ENCODE results near the gene ZNF574. TPM values are rescaled to one million over a fixed set of nuclear protein-coding genes. Genes with fewer than 3 reads are reported as not detected.

ZNF574 gene
- total RNA-seq, 1 donor from 2014 or later: 7.1 TPM

GRCh38 chr19:42115219-42115618 is 39.3 kb downstream of the ZNF574 start:
- intact Hi-C loops (cut with micrococcal nuclease): no loop called here
- H3K36me3 ChIP-seq: no peaks in the 10 kb centered on the region
- TF ChIP-seq, protein P1, sequence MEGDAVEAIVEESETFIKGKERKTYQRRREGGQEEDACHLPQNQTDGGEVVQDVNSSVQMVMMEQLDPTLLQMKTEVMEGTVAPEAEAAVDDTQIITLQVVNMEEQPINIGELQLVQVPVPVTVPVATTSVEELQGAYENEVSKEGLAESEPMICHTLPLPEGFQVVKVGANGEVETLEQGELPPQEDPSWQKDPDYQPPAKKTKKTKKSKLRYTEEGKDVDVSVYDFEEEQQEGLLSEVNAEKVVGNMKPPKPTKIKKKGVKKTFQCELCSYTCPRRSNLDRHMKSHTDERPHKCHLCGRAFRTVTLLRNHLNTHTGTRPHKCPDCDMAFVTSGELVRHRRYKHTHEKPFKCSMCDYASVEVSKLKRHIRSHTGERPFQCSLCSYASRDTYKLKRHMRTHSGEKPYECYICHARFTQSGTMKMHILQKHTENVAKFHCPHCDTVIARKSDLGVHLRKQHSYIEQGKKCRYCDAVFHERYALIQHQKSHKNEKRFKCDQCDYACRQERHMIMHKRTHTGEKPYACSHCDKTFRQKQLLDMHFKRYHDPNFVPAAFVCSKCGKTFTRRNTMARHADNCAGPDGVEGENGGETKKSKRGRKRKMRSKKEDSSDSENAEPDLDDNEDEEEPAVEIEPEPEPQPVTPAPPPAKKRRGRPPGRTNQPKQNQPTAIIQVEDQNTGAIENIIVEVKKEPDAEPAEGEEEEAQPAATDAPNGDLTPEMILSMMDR (IDR thresholded peaks at IDR 0.05; ENCODE audit: borderline replicate concordance): no peak
- H3K9me3 ChIP-seq (replicated peaks): no peaks in the 10 kb centered on the region
- no peak for DNase-seq
- peaks cover 4% of the 10 kb centered on the region for H3K27me3 ChIP-seq (ENCODE audit: low read depth)
- no peak overlapping the region for H3K4me3 ChIP-seq
- H3K4me1 ChIP-seq: peaks cover 13% of the 10 kb centered on the region
- H3K27ac ChIP-seq (replicated peaks): no peak overlapping the region

GRCh38 chr19:42115705-42116104 is 39.7 kb downstream of the ZNF574 start:
- Histone ChIP-seq H3K4me1 (peaks cover 13% of the 10 kb centered on the region), H3K27me3 (ENCODE audit: low read depth) (peaks cover 4% of the 10 kb centered on the region), H3K4me3 (no peak overlapping the region), H3K36me3 (no peaks in the 10 kb centered on the region), H3K27ac (replicated peaks) (no peak overlapping the region), H3K9me3 (replicated peaks) (no peaks in the 10 kb centered on the region)
- TF ChIP-seq, protein P1 (IDR thresholded peaks at IDR 0.05; ENCODE audit: borderline replicate concordance): no peak
- intact Hi-C loops (cut with micrococcal nuclease): no loop called here
- DNase-seq: no peak

DNA sequence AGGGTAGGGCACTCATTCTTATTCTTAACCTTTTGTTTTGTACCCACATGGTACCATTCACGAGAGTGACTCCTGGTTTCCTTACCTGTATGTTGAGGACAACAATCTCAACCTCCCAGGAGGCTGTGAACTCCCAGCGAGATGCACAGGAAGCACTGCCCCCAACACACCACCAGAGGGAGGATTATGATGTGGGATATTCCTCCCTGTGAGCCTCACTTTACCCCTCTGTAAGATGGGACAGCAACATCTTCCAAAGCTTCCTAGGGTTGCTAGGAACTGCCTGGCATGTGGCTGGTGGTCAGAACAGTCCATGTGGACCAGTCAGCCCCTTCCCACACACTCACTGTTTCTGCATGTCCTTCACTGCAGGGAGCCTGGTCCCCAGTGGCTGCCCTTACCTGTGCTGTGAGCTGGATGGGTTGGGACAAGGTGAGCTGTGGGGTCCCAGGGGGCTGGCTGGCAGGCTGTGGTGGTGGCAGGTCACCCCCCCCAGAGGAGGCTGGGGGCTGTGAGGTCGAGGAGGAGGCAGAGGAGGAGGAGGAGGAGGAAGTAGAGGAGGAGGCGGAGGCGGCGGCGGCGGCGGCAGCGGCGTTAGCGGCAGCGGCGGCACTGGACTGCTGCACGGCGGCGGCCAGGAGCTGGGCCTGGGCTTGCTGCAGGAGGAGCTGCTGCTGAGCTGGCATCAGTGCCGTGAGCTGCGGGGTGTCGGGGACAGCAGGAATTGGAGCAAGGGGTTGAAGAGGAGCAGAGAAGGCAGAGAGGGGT is 40.5 kb downstream of the ZNF574 start:
- no peak overlapping the region for H3K4me3 ChIP-seq
- intact Hi-C loops (cut with micrococcal nuclease): no loop called here
- H3K27ac ChIP-seq (replicated peaks): no peak overlapping the region
- TF ChIP-seq, protein P1 (IDR thresholded peaks at IDR 0.05; ENCODE audit: borderline replicate concordance): no peak
- DNase-seq: no peak
- H3K9me3 ChIP-seq (replicated peaks): no peaks in the 10 kb centered on the region
- no peaks in the 10 kb centered on the region for H3K36me3 ChIP-seq
- peaks cover 13% of the 10 kb centered on the region for H3K4me1 ChIP-seq
- peaks cover 4% of the 10 kb centered on the region for H3K27me3 ChIP-seq (ENCODE audit: low read depth)

GRCh38 chr19:42117076-42117475 is 41.1 kb downstream of the ZNF574 start:
- intact Hi-C loops (cut with micrococcal nuclease): no loop called here
- no peak overlapping the region for H3K4me3 ChIP-seq
- no peak overlapping the region for H3K27ac ChIP-seq (replicated peaks)
- H3K4me1 ChIP-seq: peaks cover 13% of the 10 kb centered on the region
- peaks cover 7% of the 10 kb centered on the region for H3K27me3 ChIP-seq (ENCODE audit: low read depth)
- TF ChIP-seq, protein P1 (IDR thresholded peaks at IDR 0.05; ENCODE audit: borderline replicate concordance): no peak
- no peaks in the 10 kb centered on the region for H3K36me3 ChIP-seq
- DNase-seq: no peak
- H3K9me3 ChIP-seq (replicated peaks): no peaks in the 10 kb centered on the region

GRCh38 chr19:42120276-42120980 is 44.5 kb downstream of the ZNF574 start:
- peaks cover 34% of the 10 kb centered on the region for H3K27me3 ChIP-seq (ENCODE audit: low read depth)
- no peak overlapping the region for H3K4me3 ChIP-seq
- DNase-seq: no peak
- TF ChIP-seq, protein P1 (IDR thresholded peaks at IDR 0.05; ENCODE audit: borderline replicate concordance): no peak
- intact Hi-C loops (cut with micrococcal nuclease): no loop called here
- no peak overlapping the region for H3K27ac ChIP-seq (replicated peaks)
- H3K36me3 ChIP-seq: no peaks in the 10 kb centered on the region
- no peaks in the 10 kb centered on the region for H3K4me1 ChIP-seq
- no peaks in the 10 kb centered on the region for H3K9me3 ChIP-seq (replicated peaks)
